SU-DHL-6 (cell line): ENCODE results near the gene SOD3.

ENCODE experiments used
- H2AFZ ChIP-seq: fragments of 200-600 bp; sonication (generic); 2 replicates; pipeline ENCODE4 v1.6.1; 2014; ENCODE audit warnings: low read depth, mild to moderate bottlenecking, moderate library complexity, mixed read lengths, antibody characterized with exemption, low read length; ENCODE audit not compliant: severe bottlenecking
- H3F3A ChIP-seq: fragments of 200-600 bp; shearing (Covaris generic); 2 replicates; pipeline ENCODE4 v1.6.0; 2016; ENCODE audit warnings: antibody characterized with exemption, mild to moderate bottlenecking; ENCODE audit not compliant: insufficient read depth
- H3K27ac ChIP-seq: fragments of 200-600 bp; sonication (generic); 2 replicates; pipeline ENCODE4 v1.5.1; 2016; ENCODE audit warnings: low read depth, mild to moderate bottlenecking, low read length, moderate library complexity, mixed read lengths
- H3K27me3 ChIP-seq: fragments of 200-600 bp; sonication (generic), shearing (Covaris generic); 2 replicates; pipeline ENCODE4 v1.6.0; 2014; ENCODE audit warnings: mild to moderate bottlenecking, low read length
- H3K36me3 ChIP-seq: fragments of 200-600 bp; sonication (generic); 2 replicates; pipeline ENCODE4 v1.6.1; 2014; ENCODE audit warnings: mild to moderate bottlenecking, low read length, mixed read lengths
- H3K4me2 ChIP-seq: fragments of 300-600, 200-600 bp; shearing (Covaris generic), sonication (generic); 2 replicates; pipeline ENCODE4 v1.6.0; 2014; ENCODE audit warnings: low read length, low read depth, mild to moderate bottlenecking; ENCODE audit not compliant: poor library complexity, severe bottlenecking
- H3K4me3 ChIP-seq: fragments of 200-600 bp; sonication (generic); 2 replicates; pipeline ENCODE4 v1.5.1; 2014; ENCODE audit warnings: antibody characterized with exemption, low read length, mild to moderate bottlenecking, mixed read lengths; ENCODE audit not compliant: insufficient read depth, poor library complexity, severe bottlenecking
- H3K79me2 ChIP-seq: fragments of 200-600 bp; sonication (generic); 2 replicates; pipeline ENCODE4 v1.6.1; 2014; ENCODE audit warnings: mild to moderate bottlenecking, low read length, moderate library complexity; ENCODE audit not compliant: insufficient read depth
- H3K9ac ChIP-seq: fragments of 200-600 bp; sonication (generic); 2 replicates; pipeline ENCODE4 v1.7.0; 2014; ENCODE audit warnings: mild to moderate bottlenecking, low read length
- H3K9me2 ChIP-seq: fragments of 200-600 bp; sonication (generic); replicated peaks from 2 replicates; pipeline ENCODE4 v1.6.1; 2014; ENCODE audit warnings: low read length; ENCODE audit not compliant: insufficient read depth
- H3K9me3 ChIP-seq: fragments of 200-600 bp; sonication (generic); 2 replicates; pipeline ENCODE4 v1.6.1; 2014; ENCODE audit warnings: low read length, mixed read lengths; ENCODE audit not compliant: insufficient read depth
- H4K20me1 ChIP-seq: fragments of 200-600 bp; sonication (generic); 2 replicates; pipeline ENCODE4 v1.6.1; 2014; ENCODE audit warnings: low read depth, mild to moderate bottlenecking, antibody characterized with exemption, low read length, moderate library complexity, mixed read lengths
- CTCF ChIP-seq: fragments of 200-600 bp; sonication (generic); IDR thresholded peaks from one replicate; pipeline ENCODE4 v1.5.1; 2017; ENCODE audit warnings: antibody characterized with exemption, mild to moderate bottlenecking, low read length, moderate library complexity; ENCODE audit not compliant: insufficient read depth, poor library complexity, severe bottlenecking
- EZH2phosphoT487 ChIP-seq: fragments of 200-600 bp; sonication (generic), shearing (Covaris generic); conservative IDR thresholded peaks from 2 replicates; pipeline ENCODE4 v1.6.1; 2018; ENCODE audit warnings: mild to moderate bottlenecking, antibody characterized with exemption, low read length, moderate library complexity, mixed read lengths

Gene SOD3

GRCh38 chr4:24805067-24805466, 9.7 kb downstream of the SOD3 start:
- H3K9ac ChIP-seq = no peak overlapping the region
- H3K27me3 ChIP-seq = no peaks in the 10 kb centered on the region
- H3K4me2 ChIP-seq = no peak overlapping the region
- H3K36me3 ChIP-seq = no peaks in the 10 kb centered on the region
- no peaks in the 10 kb centered on the region for H3K79me2 ChIP-seq
- no peak overlapping the region for H3K4me3 ChIP-seq
- no peaks in the 10 kb centered on the region for H4K20me1 ChIP-seq
- no peaks in the 10 kb centered on the region for H3K9me3 ChIP-seq
- no peak overlapping the region for H2AFZ ChIP-seq
- H3K27ac ChIP-seq = no peak overlapping the region
- TF ChIP-seq CTCF (no peak), EZH2phosphoT487 (no peak)
- H3K9me2 ChIP-seq = no peaks in the 10 kb centered on the region
- no peaks in the 10 kb centered on the region for H3F3A ChIP-seq

GRCh38 chr4:24805566-24805965, 10.2 kb downstream of the SOD3 start:
- Histone ChIP-seq H3K27me3 (no peaks in the 10 kb centered on the region), H3K4me3 (no peak overlapping the region), H3K9me3 (no peaks in the 10 kb centered on the region), H2AFZ (no peak overlapping the region), H4K20me1 (no peaks in the 10 kb centered on the region), H3K79me2 (no peaks in the 10 kb centered on the region), H3K9me2 (no peaks in the 10 kb centered on the region), H3K9ac (no peak overlapping the region), H3K4me2 (no peak overlapping the region), H3K36me3 (no peaks in the 10 kb centered on the region), H3F3A (no peaks in the 10 kb centered on the region), H3K27ac (no peak overlapping the region)
- no peak for TF ChIP-seq CTCF
- TF ChIP-seq EZH2phosphoT487 = no peak

GRCh38 chr4:24806206-24806990, 11.0 kb downstream of the SOD3 start:
- Histone ChIP-seq H3K27me3 (no peaks in the 10 kb centered on the region), H3F3A (no peaks in the 10 kb centered on the region), H3K79me2 (no peaks in the 10 kb centered on the region), H4K20me1 (no peaks in the 10 kb centered on the region), H3K36me3 (no peaks in the 10 kb centered on the region), H3K27ac (no peak overlapping the region), H2AFZ (no peak overlapping the region), H3K9ac (no peak overlapping the region), H3K4me2 (no peak overlapping the region), H3K9me3 (no peaks in the 10 kb centered on the region), H3K4me3 (no peak overlapping the region), H3K9me2 (no peaks in the 10 kb centered on the region)
- TF ChIP-seq EZH2phosphoT487 (no peak), CTCF (no peak)
